Gastroesophageal sphincter (tissue), 3 donors: ENCODE measurements around the gene AP3S1.

Source experiments
- EP300 ChIP-seq: sonication (generic); formaldehyde crosslinking; IDR thresholded peaks from one replicate; pipeline ENCODE4 v1.6.1; 2017; ENCODE audit warnings: antibody characterized with exemption, mild to moderate bottlenecking
- TF ChIP-seq, protein P1 (sequence below), 4 experiments: fragments of 200-600 bp in 2 of 4; fragments of 450-650 bp in 2 of 4; sonication (generic) in 1 of 4; IDR thresholded peaks; one replicate each; pipeline ENCODE4 v1.5.1; 2017 to 2019; ENCODE audit warnings: antibody characterized with exemption in 4 of 4, mild to moderate bottlenecking in 2 of 4, moderate library complexity in 2 of 4

DNA sequence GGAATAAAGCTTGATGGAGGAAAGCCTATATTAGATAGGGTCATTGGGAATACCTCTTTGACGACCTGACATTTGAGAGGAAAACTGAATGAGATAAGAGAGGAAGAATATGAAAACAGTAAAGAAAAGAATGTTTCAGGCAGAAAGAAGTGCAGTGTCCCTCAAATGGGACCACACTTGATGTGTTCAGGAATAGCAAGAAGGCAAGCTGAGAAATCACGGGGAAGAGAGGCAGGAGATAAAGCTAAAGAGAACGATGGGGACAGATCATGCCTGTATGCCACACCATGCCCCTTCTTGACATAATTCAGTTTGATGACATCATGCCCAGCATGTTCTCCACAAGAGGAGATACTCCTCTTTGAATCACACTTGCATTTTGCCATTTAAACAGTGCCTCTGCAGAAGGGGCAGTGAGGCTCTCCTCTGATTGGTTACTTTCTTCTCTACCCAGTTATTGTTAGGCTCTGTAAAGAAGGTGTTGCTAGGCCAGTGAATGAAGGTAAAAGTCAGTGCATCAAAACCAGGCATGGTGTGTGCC lies 7.6 kb downstream of the AP3S1 start:
- TF ChIP-seq EP300: no peak
- TF ChIP-seq, protein P1, sequence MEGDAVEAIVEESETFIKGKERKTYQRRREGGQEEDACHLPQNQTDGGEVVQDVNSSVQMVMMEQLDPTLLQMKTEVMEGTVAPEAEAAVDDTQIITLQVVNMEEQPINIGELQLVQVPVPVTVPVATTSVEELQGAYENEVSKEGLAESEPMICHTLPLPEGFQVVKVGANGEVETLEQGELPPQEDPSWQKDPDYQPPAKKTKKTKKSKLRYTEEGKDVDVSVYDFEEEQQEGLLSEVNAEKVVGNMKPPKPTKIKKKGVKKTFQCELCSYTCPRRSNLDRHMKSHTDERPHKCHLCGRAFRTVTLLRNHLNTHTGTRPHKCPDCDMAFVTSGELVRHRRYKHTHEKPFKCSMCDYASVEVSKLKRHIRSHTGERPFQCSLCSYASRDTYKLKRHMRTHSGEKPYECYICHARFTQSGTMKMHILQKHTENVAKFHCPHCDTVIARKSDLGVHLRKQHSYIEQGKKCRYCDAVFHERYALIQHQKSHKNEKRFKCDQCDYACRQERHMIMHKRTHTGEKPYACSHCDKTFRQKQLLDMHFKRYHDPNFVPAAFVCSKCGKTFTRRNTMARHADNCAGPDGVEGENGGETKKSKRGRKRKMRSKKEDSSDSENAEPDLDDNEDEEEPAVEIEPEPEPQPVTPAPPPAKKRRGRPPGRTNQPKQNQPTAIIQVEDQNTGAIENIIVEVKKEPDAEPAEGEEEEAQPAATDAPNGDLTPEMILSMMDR (IDR thresholded peaks at IDR 0.05): no peak
